Esophagus muscularis mucosa (tissue), 4 donors: ENCODE measurements around the gene TYR. TPM values are rescaled to one million over a fixed set of nuclear protein-coding genes. Genes with fewer than 3 reads are reported as not detected.
"Not testable (repeated sequence)": the region's sequence is repeated elsewhere in the genome, so short reads cannot be mapped to it uniquely, and the experiment has no call there.

Source experiments
- DNase-seq: peaks from one replicate; pipeline ENCODE4 v3.0.0-alpha.2; 2017; ENCODE audit errors: extremely low spot score
- H3K27ac ChIP-seq, 4 donors: fragments of 200-600 bp; sonication (generic); replicated peaks in 1 of 4; 1 replicate in 3 of 4; 2 replicates in 1 of 4; pipeline ENCODE4 v1.5.1; 2016 to 2019; ENCODE audit warnings: mild to moderate bottlenecking in 1 of 4
- H3K27me3 ChIP-seq, 4 donors: fragments of 200-600 bp; sonication (generic); one replicate each; pipeline versions ENCODE4 v1.5.1 to v1.6.0; 2016 to 2019
- H3K36me3 ChIP-seq, 4 donors: fragments of 200-600 bp; sonication (generic); one replicate each; pipeline ENCODE4 v1.5.1; 2016 to 2019
- H3K4me1 ChIP-seq, 4 donors: fragments of 200-600 bp; sonication (generic); one replicate each; pipeline ENCODE4 v1.5.1; 2016 to 2019
- H3K4me3 ChIP-seq, 4 donors: fragments of 200-600 bp; sonication (generic); 1 replicate in 2 of 4; 2 replicates in 2 of 4; pipeline ENCODE4 v1.5.1; 2016 to 2019; ENCODE audit warnings: mild to moderate bottlenecking in 4 of 4, moderate library complexity in 1 of 4
- H3K9me3 ChIP-seq, 4 donors: fragments of 200-600 bp; sonication (generic); 1 replicate in 3 of 4; 2 replicates in 1 of 4; pipeline ENCODE4 v1.5.1; 2016 to 2019
- EP300 ChIP-seq: sonication (generic); formaldehyde crosslinking; IDR thresholded peaks from one replicate; pipeline ENCODE4 v1.6.1; 2017; ENCODE audit warnings: antibody characterized with exemption
- POLR2A ChIP-seq: fragments of 450-650 bp; IDR thresholded peaks from one replicate; pipeline ENCODE4 v1.6.1; 2017; ENCODE audit warnings: antibody characterized with exemption, moderate library complexity, mild to moderate bottlenecking, low read depth
- POLR2AphosphoS5 ChIP-seq, 2 donors: sonication (generic); formaldehyde crosslinking; IDR thresholded peaks; one replicate each; pipeline ENCODE4 v1.6.1; 2017; ENCODE audit warnings: antibody characterized with exemption in 2 of 2
- WGBS: methylation state at CpG from one replicate; pipeline ENCODE4 v1.1.5; 2018; 5-methylcytosine and 5-hydroxymethylcytosine counted together
- intact Hi-C: fragments of 100-400 bp; cut with DNase I; formaldehyde crosslinking; loops from one replicate; pipeline ENCODE4 v1.15.1; 2023
- total RNA-seq, 4 donors: library from RNA; depleted of rRNA; stranded (reverse); fragments of >200 nt; gene quantifications; one replicate each; pipeline versions ENCODE4 v1.1.0 to v1.2.1, GENCODE V29; 2016
- TF ChIP-seq, protein P1 (sequence below), 3 experiments: fragments of 200-600 bp in 2 of 3; fragments of 450-650 bp in 1 of 3; sonication (generic) in 2 of 3; IDR thresholded peaks; one replicate each; pipeline ENCODE4 v1.5.1; 2017 to 2019; ENCODE audit warnings: antibody characterized with exemption in 3 of 3, mild to moderate bottlenecking in 2 of 3, moderate library complexity in 1 of 3

TYR gene
- total RNA-seq, 4 donors from 2014 or later, result not detected

DNA sequence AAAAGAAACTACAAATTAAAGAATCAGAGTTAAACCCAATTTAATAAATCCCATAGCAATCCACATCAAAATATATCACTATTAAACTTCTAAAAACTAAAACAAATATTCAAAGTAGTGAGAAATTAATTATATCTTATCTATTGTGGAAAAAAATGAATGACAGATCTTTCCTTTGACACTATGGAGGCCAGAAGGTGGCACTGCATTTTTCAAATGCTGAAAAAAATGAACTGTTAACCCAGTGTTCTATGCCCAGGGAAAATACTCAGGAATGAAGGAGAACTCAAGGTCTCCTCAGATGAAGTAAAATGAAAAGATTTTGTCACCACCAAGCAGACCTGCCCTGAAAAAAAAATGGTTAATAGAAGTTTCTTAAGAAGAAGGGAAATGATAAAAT, 27.7 kb downstream of the TYR start:
- Histone ChIP-seq H3K27me3 (no peaks in the 10 kb centered on the region), H3K4me1 (no peaks in the 10 kb centered on the region)

GRCh38 chr11:89220684-89221339, 43.1 kb downstream of the TYR start:
- Histone ChIP-seq H3K4me1 (no peaks in the 10 kb centered on the region), H3K27ac (no peak overlapping the region), H3K27me3 (no peaks in the 10 kb centered on the region), H3K4me3 (no peak overlapping the region), H3K36me3 (no peaks in the 10 kb centered on the region), H3K9me3 (no peaks in the 10 kb centered on the region)
- intact Hi-C loops, result no loop called here
- no peak for TF ChIP-seq POLR2AphosphoS5 (IDR thresholded peaks at IDR 0.05)
- no peak for TF ChIP-seq POLR2A
- TF ChIP-seq, protein P1, sequence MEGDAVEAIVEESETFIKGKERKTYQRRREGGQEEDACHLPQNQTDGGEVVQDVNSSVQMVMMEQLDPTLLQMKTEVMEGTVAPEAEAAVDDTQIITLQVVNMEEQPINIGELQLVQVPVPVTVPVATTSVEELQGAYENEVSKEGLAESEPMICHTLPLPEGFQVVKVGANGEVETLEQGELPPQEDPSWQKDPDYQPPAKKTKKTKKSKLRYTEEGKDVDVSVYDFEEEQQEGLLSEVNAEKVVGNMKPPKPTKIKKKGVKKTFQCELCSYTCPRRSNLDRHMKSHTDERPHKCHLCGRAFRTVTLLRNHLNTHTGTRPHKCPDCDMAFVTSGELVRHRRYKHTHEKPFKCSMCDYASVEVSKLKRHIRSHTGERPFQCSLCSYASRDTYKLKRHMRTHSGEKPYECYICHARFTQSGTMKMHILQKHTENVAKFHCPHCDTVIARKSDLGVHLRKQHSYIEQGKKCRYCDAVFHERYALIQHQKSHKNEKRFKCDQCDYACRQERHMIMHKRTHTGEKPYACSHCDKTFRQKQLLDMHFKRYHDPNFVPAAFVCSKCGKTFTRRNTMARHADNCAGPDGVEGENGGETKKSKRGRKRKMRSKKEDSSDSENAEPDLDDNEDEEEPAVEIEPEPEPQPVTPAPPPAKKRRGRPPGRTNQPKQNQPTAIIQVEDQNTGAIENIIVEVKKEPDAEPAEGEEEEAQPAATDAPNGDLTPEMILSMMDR (IDR thresholded peaks at IDR 0.05), result no peak
- no peak for TF ChIP-seq EP300
- no peak for DNase-seq
- 78% methylated on average over 8 of the region's 8 CpGs for WGBS

More for the DNA sequence above, 27.7 kb downstream of the TYR start:
- intact Hi-C loops, result no loop called here
- DNase-seq, result no peak
- Histone ChIP-seq H3K27ac (no peak overlapping the region), H3K4me3 (no peak overlapping the region), H3K36me3 (no peaks in the 10 kb centered on the region), H3K9me3 (no peaks in the 10 kb centered on the region)
- TF ChIP-seq, protein P1 (IDR thresholded peaks at IDR 0.05), result no peak
- TF ChIP-seq POLR2AphosphoS5 (IDR thresholded peaks at IDR 0.05) (no peak), POLR2A (no peak), EP300 (no peak)

- WGBS, result 85% methylated on average over 1 of the region's 1 CpG
- Histone ChIP-seq H3K4me3 (no peak overlapping the region), H3K36me3 (no peaks in the 10 kb centered on the region), H3K27ac (no peak overlapping the region), H3K27me3 (no peaks in the 10 kb centered on the region), H3K4me1 (no peaks in the 10 kb centered on the region), H3K9me3 (no peaks in the 10 kb centered on the region)
- TF ChIP-seq, protein P1 (IDR thresholded peaks at IDR 0.05), result no peak
- TF ChIP-seq POLR2A (no peak), EP300 (no peak), POLR2AphosphoS5 (IDR thresholded peaks at IDR 0.05) (no peak)
- DNase-seq, result no peak
- intact Hi-C loops, result no loop called here
Measured at GRCh38 chr11:89235083-89235482, 57.4 kb downstream of the TYR start.

GRCh38 chr11:89235976-89236375, 58.3 kb downstream of the TYR start:
- no peak overlapping the region for H3K27ac ChIP-seq
- H3K4me3 ChIP-seq, result no peak overlapping the region
- intact Hi-C loops, result no loop called here
- H3K27me3 ChIP-seq, result no peaks in the 10 kb centered on the region
- no peak for DNase-seq
- no peak for TF ChIP-seq EP300
- TF ChIP-seq, protein P1 (IDR thresholded peaks at IDR 0.05), result no peak
- no peak for TF ChIP-seq POLR2AphosphoS5 (IDR thresholded peaks at IDR 0.05)
- no peaks in the 10 kb centered on the region for H3K4me1 ChIP-seq
- WGBS, result 80% methylated on average over 5 of the region's 5 CpGs
- H3K9me3 ChIP-seq, result no peaks in the 10 kb centered on the region
- no peaks in the 10 kb centered on the region for H3K36me3 ChIP-seq

GRCh38 chr11:89247007-89247406, 69.3 kb downstream of the TYR start:
- H3K27me3 ChIP-seq, intact Hi-C loops, H3K4me3 ChIP-seq, H3K36me3 ChIP-seq, DNase-seq, H3K4me1 ChIP-seq, H3K27ac ChIP-seq, H3K9me3 ChIP-seq: not testable (repeated sequence)
- 77% methylated on average over 4 of the region's 4 CpGs for WGBS
